ENCODE measurements around the gene COX10. TPM values are rescaled to one million over a fixed set of nuclear protein-coding genes. Genes with fewer than 3 reads are reported as not detected.
A peak's percentile ranks its signal among the peaks of the same experiment; 100 is the strongest.

The COX10 gene
- total RNA-seq, 2 experiments from 2014 or later = 29.9 to 30.6 TPM

- peaks cover 40% of the 10 kb centered on the region for H3K36me3 Mint-ChIP-seq (ENCODE audit: low read depth)
- H3K27ac Mint-ChIP-seq = peak overlapping the region; percentile 94
- H3K4me1 Mint-ChIP-seq (ENCODE audit: low read depth) = peaks cover 92% of the 10 kb centered on the region
- intact Hi-C loops (cut with micrococcal nuclease) = loop anchor here (1.0 to 10.0 kb wide), 7 partner anchors 83 to 605 kb away; partner anchors contain the start of gene COX10
- CTCF ChIA-PET = interaction anchor here (1.0 to 1.5 kb wide), 6 partner anchors 77 to 171 kb away, joined by 3 to 9 read pairs (median 4); no protein-coding TSS in a partner anchor
- H3K4me3 Mint-ChIP-seq = peak overlapping the region; percentile 42
- no peaks in the 10 kb centered on the region for H3K9me3 Mint-ChIP-seq
- DNase-seq = peak; percentile 55
- no peaks in the 10 kb centered on the region for H3K27me3 Mint-ChIP-seq (ENCODE audit: low read depth)
Observed at GRCh38 chr17:14202388-14203166, 133.3 kb downstream of the COX10 start.

DNA sequence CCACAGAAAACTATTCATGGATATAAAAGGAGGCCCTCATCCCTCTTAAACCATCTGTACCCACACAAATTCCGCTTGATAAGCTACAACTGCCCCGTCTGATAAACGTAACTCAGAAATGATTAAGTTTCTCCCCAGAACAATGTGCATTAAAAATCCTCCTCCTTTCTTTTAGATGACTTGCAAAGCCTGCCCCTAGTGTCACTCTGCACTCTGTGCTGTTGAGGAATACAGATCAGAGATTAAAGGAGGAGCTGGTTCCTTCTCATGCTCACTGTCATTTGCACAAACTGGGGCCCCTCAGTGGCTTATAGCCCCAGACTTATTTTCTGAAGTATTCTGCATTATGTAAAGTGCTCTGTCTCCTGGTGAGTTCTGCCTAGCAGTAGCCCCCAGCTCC lies 134.1 kb downstream of the COX10 start:
- Mint-ChIP-seq H3K27me3 (ENCODE audit: low read depth) (no peaks in the 10 kb centered on the region), H3K9me3 (no peaks in the 10 kb centered on the region), H3K4me1 (ENCODE audit: low read depth) (peaks cover 85% of the 10 kb centered on the region), H3K27ac (peak overlapping the region; percentile 94), H3K36me3 (ENCODE audit: low read depth) (peaks cover 43% of the 10 kb centered on the region), H3K4me3 (no peak overlapping the region)
- DNase-seq = peak; percentile 67
- intact Hi-C loops (cut with micrococcal nuclease) = loop anchor here (1.0 to 10.0 kb wide), 6 partner anchors 134 to 606 kb away; partner anchors contain the start of gene COX10
- CTCF ChIA-PET = interaction anchor here (0.6 to 1.5 kb wide), 9 partner anchors 11 to 172 kb away, joined by 3 to 9 read pairs (median 3); no protein-coding TSS in a partner anchor

- H3K27me3 Mint-ChIP-seq (ENCODE audit: low read depth) = no peaks in the 10 kb centered on the region
- H3K27ac Mint-ChIP-seq = peak overlapping the region; percentile 94
- peak; percentile 33 for DNase-seq
- no peaks in the 10 kb centered on the region for H3K9me3 Mint-ChIP-seq
- peaks cover 40% of the 10 kb centered on the region for H3K36me3 Mint-ChIP-seq (ENCODE audit: low read depth)
- peaks cover 78% of the 10 kb centered on the region for H3K4me1 Mint-ChIP-seq (ENCODE audit: low read depth)
- CTCF ChIA-PET = interaction anchor here (0.6 to 1.5 kb wide), 7 partner anchors 11 to 173 kb away, joined by 3 to 9 read pairs (median 3); no protein-coding TSS in a partner anchor
- no peak overlapping the region for H3K4me3 Mint-ChIP-seq
- intact Hi-C loops (cut with micrococcal nuclease) = loop anchor here (5.0 to 10.0 kb wide), 3 partner anchors 198 to 607 kb away; no protein-coding TSS in a partner anchor
Observed at GRCh38 chr17:14204084-14204483, 134.8 kb downstream of the COX10 start.

DNA sequence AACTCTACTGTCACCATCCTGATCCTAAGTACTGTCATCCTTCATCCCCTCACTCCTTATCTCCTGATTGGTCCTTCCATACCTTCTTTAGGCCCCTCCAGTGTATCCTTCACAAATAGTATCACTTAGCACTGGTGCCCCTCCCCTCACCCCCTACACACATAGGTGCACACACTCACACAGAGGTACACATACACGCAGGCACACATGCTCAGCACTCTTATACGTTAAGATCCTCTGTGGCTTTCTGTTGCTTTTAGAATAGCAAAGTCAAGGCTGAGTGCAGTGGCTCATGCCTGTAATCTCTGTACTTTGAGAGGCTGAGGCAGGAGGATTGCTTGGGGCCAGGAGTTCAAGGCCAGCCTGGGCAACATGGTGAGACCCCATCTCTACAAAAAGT lies 135.2 kb downstream of the COX10 start:
- Mint-ChIP-seq H3K4me1 (ENCODE audit: low read depth) (peaks cover 73% of the 10 kb centered on the region), H3K4me3 (no peak overlapping the region), H3K9me3 (no peaks in the 10 kb centered on the region), H3K27ac (peak overlapping the region; percentile 94), H3K36me3 (ENCODE audit: low read depth) (peaks cover 39% of the 10 kb centered on the region), H3K27me3 (ENCODE audit: low read depth) (no peaks in the 10 kb centered on the region)
- no peak for DNase-seq
- CTCF ChIA-PET = no interaction called here
- intact Hi-C loops (cut with micrococcal nuclease) = loop anchor here (5.0 to 10.0 kb wide), 3 partner anchors 198 to 607 kb away; no protein-coding TSS in a partner anchor

- Mint-ChIP-seq H3K36me3 (ENCODE audit: low read depth) (peaks cover 41% of the 10 kb centered on the region), H3K27ac (peak overlapping the region; percentile 89), H3K4me1 (ENCODE audit: low read depth) (peaks cover 65% of the 10 kb centered on the region), H3K4me3 (peak overlapping the region; percentile 30), H3K9me3 (no peaks in the 10 kb centered on the region), H3K27me3 (ENCODE audit: low read depth) (no peaks in the 10 kb centered on the region)
- CTCF ChIA-PET = interaction anchor here (1.0 kb wide), 1 partner anchor 140 kb away, joined by 4 read pairs; no protein-coding TSS in a partner anchor
- DNase-seq = no peak
- intact Hi-C loops (cut with micrococcal nuclease) = loop anchor here (1.0 to 10.0 kb wide), 2 partner anchors 9 to 349 kb away; no protein-coding TSS in a partner anchor
Observed at GRCh38 chr17:14205380-14205779, 136.1 kb downstream of the COX10 start.

- Mint-ChIP-seq H3K4me3 (no peak overlapping the region), H3K4me1 (ENCODE audit: low read depth) (peaks cover 61% of the 10 kb centered on the region)
Observed at GRCh38 chr17:14205992-14206461, 136.7 kb downstream of the COX10 start.

DNA sequence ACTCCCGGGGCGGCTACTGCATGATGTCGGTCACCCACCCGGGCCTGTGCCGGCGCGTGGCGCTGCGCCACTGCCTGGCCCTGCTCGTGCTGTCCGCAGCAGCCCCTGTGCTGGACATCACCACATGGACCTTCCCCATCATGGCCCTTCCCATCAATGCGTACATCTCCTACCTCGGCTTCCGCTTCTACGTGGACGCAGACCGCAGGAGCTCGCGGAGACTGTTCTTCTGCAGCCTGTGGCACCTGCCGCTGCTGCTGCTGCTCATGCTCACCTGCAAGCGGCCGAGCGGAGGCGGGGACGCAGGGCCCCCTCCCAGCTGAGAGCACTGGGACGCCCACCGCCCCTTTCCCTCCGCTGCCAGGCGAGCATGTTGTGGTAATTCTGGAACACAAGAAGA lies 137.6 kb downstream of the COX10 start:
- no peaks in the 10 kb centered on the region for H3K9me3 Mint-ChIP-seq
- no peak for DNase-seq
- H3K4me1 Mint-ChIP-seq (ENCODE audit: low read depth) = peaks cover 61% of the 10 kb centered on the region
- peak overlapping the region; percentile 64 for H3K27ac Mint-ChIP-seq
- CTCF ChIA-PET = no interaction called here
- H3K4me3 Mint-ChIP-seq = no peak overlapping the region
- H3K36me3 Mint-ChIP-seq (ENCODE audit: low read depth) = peaks cover 50% of the 10 kb centered on the region
- intact Hi-C loops (cut with micrococcal nuclease) = loop anchor here (10.0 kb wide), 1 partner anchor 348 kb away; no protein-coding TSS in a partner anchor
- no peaks in the 10 kb centered on the region for H3K27me3 Mint-ChIP-seq (ENCODE audit: low read depth)

More at GRCh38 chr17:14205992-14206461, 136.7 kb downstream of the COX10 start:
- intact Hi-C loops (cut with micrococcal nuclease) = loop anchor here (1.0 to 10.0 kb wide), 2 partner anchors 10 to 349 kb away; no protein-coding TSS in a partner anchor
- CTCF ChIA-PET = interaction anchor here (0.7 to 1.0 kb wide), 3 partner anchors 9 to 141 kb away, joined by 3 to 4 read pairs (median 4); no protein-coding TSS in a partner anchor
- no peaks in the 10 kb centered on the region for H3K27me3 Mint-ChIP-seq (ENCODE audit: low read depth)
- peak; percentile 90 for DNase-seq
- peaks cover 46% of the 10 kb centered on the region for H3K36me3 Mint-ChIP-seq (ENCODE audit: low read depth)
- H3K9me3 Mint-ChIP-seq = no peaks in the 10 kb centered on the region
- H3K27ac Mint-ChIP-seq = peak overlapping the region; percentile 89

- CTCF ChIA-PET = interaction anchor here (0.7 kb wide), 1 partner anchor 163 kb away, joined by 5 read pairs; no protein-coding TSS in a partner anchor
- peaks cover 49% of the 10 kb centered on the region for H3K36me3 Mint-ChIP-seq (ENCODE audit: low read depth)
- no peaks in the 10 kb centered on the region for H3K9me3 Mint-ChIP-seq
- H3K27ac Mint-ChIP-seq = peak overlapping the region; percentile 42
- DNase-seq = no peak
- H3K4me1 Mint-ChIP-seq (ENCODE audit: low read depth) = peaks cover 52% of the 10 kb centered on the region
- no peaks in the 10 kb centered on the region for H3K27me3 Mint-ChIP-seq (ENCODE audit: low read depth)
- intact Hi-C loops (cut with micrococcal nuclease) = loop anchor here (10.0 kb wide), 1 partner anchor 347 kb away; no protein-coding TSS in a partner anchor
- H3K4me3 Mint-ChIP-seq = no peak overlapping the region
Observed at GRCh38 chr17:14207791-14208190, 138.5 kb downstream of the COX10 start.

- Mint-ChIP-seq H3K36me3 (ENCODE audit: low read depth) (peaks cover 48% of the 10 kb centered on the region), H3K4me1 (ENCODE audit: low read depth) (peaks cover 39% of the 10 kb centered on the region), H3K4me3 (no peak overlapping the region), H3K9me3 (no peaks in the 10 kb centered on the region), H3K27me3 (ENCODE audit: low read depth) (no peaks in the 10 kb centered on the region), H3K27ac (no peak overlapping the region)
- intact Hi-C loops (cut with micrococcal nuclease) = loop anchor here (10.0 kb wide), 1 partner anchor 346 kb away; no protein-coding TSS in a partner anchor
- CTCF ChIA-PET = no interaction called here
- no peak for DNase-seq
Observed at GRCh38 chr17:14209215-14209614, 139.9 kb downstream of the COX10 start.

DNA sequence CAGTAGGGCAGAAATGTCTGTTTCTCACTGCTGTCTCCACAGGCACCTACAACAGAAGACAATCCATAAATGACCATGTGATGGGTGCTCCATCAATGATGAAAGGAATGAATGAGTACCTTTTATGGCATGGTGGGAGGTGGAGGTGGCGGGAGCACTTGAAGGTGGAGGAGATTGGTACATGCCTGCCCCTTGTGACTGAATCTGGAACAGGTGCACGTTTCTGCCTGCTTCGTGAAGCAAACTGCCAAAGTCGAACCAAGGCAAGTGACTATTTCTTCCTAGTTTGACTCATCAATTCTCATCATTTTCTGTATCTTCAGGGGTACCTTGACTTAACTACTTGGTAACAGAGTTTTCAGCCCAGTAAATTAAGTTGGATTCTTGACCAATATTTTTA lies 141.9 kb downstream of the COX10 start:
- H3K4me1 Mint-ChIP-seq (ENCODE audit: low read depth) = peaks cover 19% of the 10 kb centered on the region
- CTCF ChIA-PET = interaction anchor here (1.4 kb wide), 1 partner anchor 608 kb away, joined by 4 read pairs; no protein-coding TSS in a partner anchor
- DNase-seq = peak; percentile 53
- no peak overlapping the region for H3K4me3 Mint-ChIP-seq
- intact Hi-C loops (cut with micrococcal nuclease) = no loop called here
- H3K9me3 Mint-ChIP-seq = no peaks in the 10 kb centered on the region
- no peaks in the 10 kb centered on the region for H3K27me3 Mint-ChIP-seq (ENCODE audit: low read depth)
- no peak overlapping the region for H3K27ac Mint-ChIP-seq
- peaks cover 37% of the 10 kb centered on the region for H3K36me3 Mint-ChIP-seq (ENCODE audit: low read depth)

- Mint-ChIP-seq H3K27me3 (ENCODE audit: low read depth) (no peaks in the 10 kb centered on the region), H3K9me3 (no peaks in the 10 kb centered on the region), H3K36me3 (ENCODE audit: low read depth) (peaks cover 39% of the 10 kb centered on the region), H3K27ac (no peak overlapping the region), H3K4me3 (no peak overlapping the region), H3K4me1 (ENCODE audit: low read depth) (peaks cover 17% of the 10 kb centered on the region)
- intact Hi-C loops (cut with micrococcal nuclease) = no loop called here
- DNase-seq = peak; percentile 49
- CTCF ChIA-PET = interaction anchor here (0.7 to 1.4 kb wide), 3 partner anchors 83 to 608 kb away, joined by 3 to 4 read pairs (median 3); no protein-coding TSS in a partner anchor
Observed at GRCh38 chr17:14211801-14212200, 142.5 kb downstream of the COX10 start.

GRCh38 chr17:14212401-14212800 lies 143.1 kb downstream of the COX10 start:
- H3K36me3 Mint-ChIP-seq (ENCODE audit: low read depth) = peaks cover 36% of the 10 kb centered on the region
- no peak overlapping the region for H3K27ac Mint-ChIP-seq
- H3K4me1 Mint-ChIP-seq (ENCODE audit: low read depth) = peaks cover 15% of the 10 kb centered on the region
- DNase-seq = no peak
- no peaks in the 10 kb centered on the region for H3K9me3 Mint-ChIP-seq
- no peak overlapping the region for H3K4me3 Mint-ChIP-seq
- intact Hi-C loops (cut with micrococcal nuclease) = no loop called here
- no peaks in the 10 kb centered on the region for H3K27me3 Mint-ChIP-seq (ENCODE audit: low read depth)
- CTCF ChIA-PET = interaction anchor here (0.7 to 1.4 kb wide), 3 partner anchors 83 to 609 kb away, joined by 3 to 4 read pairs (median 3); no protein-coding TSS in a partner anchor
